Measurements from ENCODE around the gene ZNF724.

- TF ChIP-seq CTCF (IDR thresholded peaks at IDR 0.05) (no peak), POLR2A (IDR thresholded peaks at IDR 0.05) (no peak), EP300 (IDR thresholded peaks at IDR 0.05) (no peak)
Observed at GRCh38 chr19:23286477-23286876, 36.3 kb upstream of the ZNF724 start.

Measured in tibial nerve (tissue), 4 donors.